MM.1S (cell line): Measurements from ENCODE around the gene RNF214.
"Not testable (repeated sequence)": the region's sequence is repeated elsewhere in the genome, so short reads cannot be mapped to it uniquely, and the experiment has no call there.

Experiments used
- DNase-seq: peaks from one replicate; pipeline ENCODE4 v3.0.0-alpha.2; 2015
- H2AFZ ChIP-seq: fragments of 300-600 bp; sonication (generic); 2 replicates; pipeline ENCODE4 v1.6.0; 2016; ENCODE audit warnings: antibody characterized with exemption, low read length
- H3F3A ChIP-seq: fragments of 300-600 bp; sonication (generic); 2 replicates; pipeline ENCODE4 v1.6.1; 2016; ENCODE audit warnings: mild to moderate bottlenecking, antibody characterized with exemption, low read length, moderate library complexity, mixed read lengths; ENCODE audit not compliant: insufficient read depth
- H3K27ac ChIP-seq: fragments of 300-600 bp; sonication (generic); 2 replicates; pipeline ENCODE4 v1.5.1; 2016; ENCODE audit warnings: mild to moderate bottlenecking, low read length
- H3K27me3 ChIP-seq: fragments of 300-600 bp; sonication (generic); replicated peaks from 2 replicates; pipeline ENCODE4 v1.6.0; 2016; ENCODE audit warnings: low read length; ENCODE audit not compliant: insufficient read depth
- H3K36me3 ChIP-seq: fragments of 300-600 bp; sonication (generic); replicated peaks from 2 replicates; pipeline ENCODE4 v1.6.1; 2016; ENCODE audit warnings: mild to moderate bottlenecking, low read length, mixed read lengths; ENCODE audit not compliant: insufficient read depth
- H3K4me1 ChIP-seq: fragments of 300-600 bp; sonication (generic); 2 replicates; pipeline ENCODE4 v1.6.1; 2016; ENCODE audit warnings: low read length, mixed read lengths
- H3K4me2 ChIP-seq: fragments of 300-600 bp; sonication (generic); 2 replicates; pipeline ENCODE4 v1.6.0; 2016; ENCODE audit warnings: low read depth, low read length
- H3K4me3 ChIP-seq: fragments of 300-600 bp; sonication (generic); 2 replicates; pipeline ENCODE4 v1.5.1; 2016; ENCODE audit warnings: low read length, mixed read lengths
- H3K79me2 ChIP-seq: fragments of 300-600 bp; sonication (generic); 2 replicates; pipeline ENCODE4 v1.6.1; 2016; ENCODE audit warnings: mixed run types, low read length, mixed read lengths
- H3K9ac ChIP-seq: fragments of 300-600 bp; sonication (generic); 2 replicates; pipeline ENCODE4 v1.6.1; 2016; ENCODE audit warnings: low read length, mixed read lengths
- H3K9me2 ChIP-seq: fragments of 300-600 bp; sonication (generic); replicated peaks from 2 replicates; pipeline ENCODE4 v1.6.1; 2016; ENCODE audit warnings: mild to moderate bottlenecking, low read length, mixed read lengths; ENCODE audit not compliant: insufficient read depth
- H3K9me3 ChIP-seq: fragments of 300-600 bp; sonication (generic); replicated peaks from 2 replicates; pipeline ENCODE4 v1.6.1; 2016; ENCODE audit warnings: mild to moderate bottlenecking, low read length, mixed read lengths; ENCODE audit not compliant: insufficient read depth
- H4K20me1 ChIP-seq: fragments of 300-600 bp; sonication (generic); 2 replicates; pipeline ENCODE4 v1.6.1; 2016; ENCODE audit warnings: mild to moderate bottlenecking, low read length, moderate library complexity, mixed read lengths; ENCODE audit not compliant: insufficient read depth
- CTCF ChIP-seq: fragments of 300-600 bp; sonication (generic); IDR thresholded peaks from 2 replicates; pipeline ENCODE4 v1.5.1; 2016; ENCODE audit warnings: antibody characterized with exemption, low read length, mixed read lengths
- EZH2 ChIP-seq: fragments of 300-600 bp; sonication (generic); optimal IDR thresholded peaks from 2 replicates; pipeline ENCODE3; 2017; ENCODE audit warnings: low read depth, mild to moderate bottlenecking, antibody characterized with exemption, low read length, mixed read lengths
- EZH2phosphoT487 ChIP-seq: fragments of 300-600 bp; sonication (generic); IDR thresholded peaks from 2 replicates; pipeline ENCODE4 v1.6.1; 2018; ENCODE audit warnings: antibody characterized with exemption, low read length

The RNF214 gene

GRCh38 chr11:117259417-117259816, 26.9 kb downstream of the RNF214 start:
- TF ChIP-seq EZH2phosphoT487 (no peak), EZH2 (no peak), CTCF (no peak)
- H3K27ac ChIP-seq = no peak overlapping the region
- no peaks in the 10 kb centered on the region for H3K27me3 ChIP-seq
- H3K9ac ChIP-seq = no peak overlapping the region
- no peaks in the 10 kb centered on the region for H4K20me1 ChIP-seq
- no peaks in the 10 kb centered on the region for H3K4me1 ChIP-seq
- DNase-seq = no peak
- H3K36me3 ChIP-seq = no peaks in the 10 kb centered on the region
- no peaks in the 10 kb centered on the region for H3K79me2 ChIP-seq
- H3K4me3 ChIP-seq = no peak overlapping the region
- H3K9me2 ChIP-seq = no peaks in the 10 kb centered on the region
- no peak overlapping the region for H3K4me2 ChIP-seq
- H3F3A ChIP-seq = no peaks in the 10 kb centered on the region
- H2AFZ ChIP-seq = no peak overlapping the region
- H3K9me3 ChIP-seq = no peaks in the 10 kb centered on the region

GRCh38 chr11:117264624-117265323, 32.3 kb downstream of the RNF214 start:
- not testable (repeated sequence) for H3K27ac ChIP-seq, DNase-seq, H3K27me3 ChIP-seq, H4K20me1 ChIP-seq, H3K79me2 ChIP-seq, H2AFZ ChIP-seq, H3K36me3 ChIP-seq, H3K4me2 ChIP-seq, H3K9me2 ChIP-seq, H3K4me3 ChIP-seq, H3K9me3 ChIP-seq, H3K9ac ChIP-seq, H3F3A ChIP-seq, H3K4me1 ChIP-seq

- Histone ChIP-seq H3K36me3 (no peaks in the 10 kb centered on the region), H3K4me2 (no peak overlapping the region), H3F3A (no peaks in the 10 kb centered on the region), H3K27me3 (no peaks in the 10 kb centered on the region), H3K9ac (no peak overlapping the region), H3K27ac (no peak overlapping the region), H2AFZ (no peak overlapping the region), H3K4me3 (no peak overlapping the region), H3K9me3 (no peaks in the 10 kb centered on the region), H3K9me2 (no peaks in the 10 kb centered on the region), H3K4me1 (no peaks in the 10 kb centered on the region), H3K79me2 (no peaks in the 10 kb centered on the region), H4K20me1 (no peaks in the 10 kb centered on the region)
- TF ChIP-seq CTCF (no peak), EZH2 (no peak), EZH2phosphoT487 (no peak)
- no peak for DNase-seq
Observed at GRCh38 chr11:117265745-117266144, 33.3 kb downstream of the RNF214 start.

DNA sequence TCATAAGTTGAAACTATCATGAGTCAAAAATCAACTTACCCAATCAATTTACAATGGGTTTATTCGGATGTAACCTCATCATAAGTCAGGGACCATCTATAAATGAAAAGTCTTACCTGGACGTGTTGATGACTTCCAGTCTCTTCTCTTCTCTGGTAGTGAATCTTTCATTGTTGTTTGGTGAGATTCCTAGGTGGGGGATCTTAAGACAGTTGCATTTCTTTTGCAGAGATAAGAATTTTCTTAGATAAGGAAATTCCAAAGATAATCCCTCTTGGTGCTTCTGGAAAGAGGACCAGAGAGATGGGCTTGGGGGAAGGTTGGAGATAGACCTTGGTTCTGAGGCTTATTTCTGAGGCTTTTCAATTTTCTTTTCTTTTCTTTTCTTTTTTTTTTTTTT, 37.4 kb downstream of the RNF214 start:
- H3K79me2 ChIP-seq = no peaks in the 10 kb centered on the region
- no peaks in the 10 kb centered on the region for H3K9me2 ChIP-seq
- H3K4me1 ChIP-seq = no peaks in the 10 kb centered on the region
- no peak for DNase-seq
- H3K4me3 ChIP-seq = no peak overlapping the region
- TF ChIP-seq CTCF (no peak), EZH2phosphoT487 (no peak), EZH2 (no peak)
- H3K36me3 ChIP-seq = no peaks in the 10 kb centered on the region
- H3K9ac ChIP-seq = no peak overlapping the region
- no peak overlapping the region for H3K27ac ChIP-seq
- H4K20me1 ChIP-seq = no peaks in the 10 kb centered on the region
- H3K9me3 ChIP-seq = no peaks in the 10 kb centered on the region
- no peak overlapping the region for H3K4me2 ChIP-seq
- H3F3A ChIP-seq = no peaks in the 10 kb centered on the region
- H3K27me3 ChIP-seq = no peaks in the 10 kb centered on the region
- no peak overlapping the region for H2AFZ ChIP-seq
